ENCODE results near the gene UNC5C.

DNA sequence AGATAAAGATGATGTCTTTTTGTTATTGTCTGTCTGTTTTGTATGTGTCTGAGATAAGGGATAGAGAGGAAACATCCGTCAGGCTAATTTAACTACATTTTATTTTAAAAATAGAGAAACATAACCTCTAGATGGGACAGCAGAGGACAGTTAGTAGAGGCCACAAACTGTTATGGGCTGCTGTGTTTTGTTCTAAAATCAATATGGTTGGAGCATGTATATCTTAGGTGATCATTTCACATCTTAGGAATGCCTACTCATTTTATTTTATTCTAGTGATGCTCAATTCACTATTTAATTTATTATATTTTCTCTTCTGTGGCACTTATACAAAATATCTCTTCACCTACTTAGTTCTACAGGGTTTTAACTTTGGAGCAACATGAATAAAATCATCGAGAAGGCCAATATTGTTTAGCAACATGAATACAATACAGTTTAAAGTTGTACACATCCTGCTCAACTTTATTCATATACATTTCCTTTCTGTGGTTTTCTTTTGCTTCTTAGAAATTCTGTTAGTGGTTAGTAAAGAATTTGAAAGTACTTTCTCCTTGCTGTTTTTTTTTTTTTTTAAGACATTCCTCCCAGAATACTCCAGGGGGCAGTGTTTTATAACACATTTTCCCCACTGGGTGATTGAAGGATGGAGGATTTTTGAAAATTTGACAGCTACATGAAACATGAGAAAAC lies 392.9 kb downstream of the UNC5C start:
- TF ChIP-seq POLR2A (IDR thresholded peaks at IDR 0.05; ENCODE audit: low read length) (no peak), GATA1 (IDR thresholded peaks at IDR 0.05; ENCODE audit: low read depth, low read length) (no peak)

All from erythroblast (primary cell).